ENCODE results near the gene HYAL3. TPM values are rescaled to one million over a fixed set of nuclear protein-coding genes. Genes with fewer than 3 reads are reported as not detected.

HYAL3 gene
- total RNA-seq, 2 experiments from 2014 or later, result 2.7 to 3.5 TPM

- Histone ChIP-seq H3K4me3 (ENCODE audit: low read depth, low read length, poor library complexity, severe bottlenecking) (peak overlapping the region; percentile 90), H3K4me2 (ENCODE audit: low read length) (peak overlapping the region; percentile 90), H4K20me1 (ENCODE audit: insufficient read depth, low read length) (peaks cover 5% of the 10 kb centered on the region), H3K4me1 (ENCODE audit: insufficient read depth, low read length, poor library complexity, severe bottlenecking) (peaks cover 63% of the 10 kb centered on the region), H3K27ac (ENCODE audit: low read depth, low read length, poor library complexity, severe bottlenecking) (peak overlapping the region; percentile 86), H3K79me2 (ENCODE audit: insufficient read depth, low read depth, low read length) (peaks cover 50% of the 10 kb centered on the region), H2AFZ (ENCODE audit: low read length) (no peak overlapping the region; the same call in 1 of the 2 replicates), H3K36me3 (ENCODE audit: insufficient read depth, low read length) (peaks cover 37% of the 10 kb centered on the region), H3K9me2 (ENCODE audit: insufficient read depth, low read length) (no peaks in the 10 kb centered on the region), H3K9me3 (ENCODE audit: low read length) (no peaks in the 10 kb centered on the region)
- BruUV-seq (replicated peaks), result no TSS peak
- intact Hi-C loops (cut with micrococcal nuclease; ENCODE audit: unreplicated experiment), result loop anchor here (5.0 kb wide), 2 partner anchors 40 to 100 kb away; partner anchors contain the start of genes GNAI2, HYAL3 and NAA80
- no peak for TF ChIP-seq EZH2phosphoT487 (IDR thresholded peaks at IDR 0.05; ENCODE audit: borderline replicate concordance, low read depth, low read length)
- ChIA-PET CTCF (ENCODE audit: unreplicated experiment) (interaction anchor here (0.6 to 1.7 kb wide), 9 partner anchors 9 to 318 kb away, joined by 3 to 7 read pairs (median 3); partner anchors contain the start of genes HYAL3 and NAA80), POLR2A (interaction anchor here (0.6 to 3.2 kb wide), 14 partner anchors 9 to 109 kb away, joined by 3 to 28 read pairs (median 6); partner anchors contain the start of genes CYB561D2, HYAL3, IFRD2 and NAA80)
- DNase-seq (ENCODE audit: low spot score), result peak; percentile 98
Measured at GRCh38 chr3:50337175-50337861, 38.1 kb upstream of the HYAL3 start.

DNA sequence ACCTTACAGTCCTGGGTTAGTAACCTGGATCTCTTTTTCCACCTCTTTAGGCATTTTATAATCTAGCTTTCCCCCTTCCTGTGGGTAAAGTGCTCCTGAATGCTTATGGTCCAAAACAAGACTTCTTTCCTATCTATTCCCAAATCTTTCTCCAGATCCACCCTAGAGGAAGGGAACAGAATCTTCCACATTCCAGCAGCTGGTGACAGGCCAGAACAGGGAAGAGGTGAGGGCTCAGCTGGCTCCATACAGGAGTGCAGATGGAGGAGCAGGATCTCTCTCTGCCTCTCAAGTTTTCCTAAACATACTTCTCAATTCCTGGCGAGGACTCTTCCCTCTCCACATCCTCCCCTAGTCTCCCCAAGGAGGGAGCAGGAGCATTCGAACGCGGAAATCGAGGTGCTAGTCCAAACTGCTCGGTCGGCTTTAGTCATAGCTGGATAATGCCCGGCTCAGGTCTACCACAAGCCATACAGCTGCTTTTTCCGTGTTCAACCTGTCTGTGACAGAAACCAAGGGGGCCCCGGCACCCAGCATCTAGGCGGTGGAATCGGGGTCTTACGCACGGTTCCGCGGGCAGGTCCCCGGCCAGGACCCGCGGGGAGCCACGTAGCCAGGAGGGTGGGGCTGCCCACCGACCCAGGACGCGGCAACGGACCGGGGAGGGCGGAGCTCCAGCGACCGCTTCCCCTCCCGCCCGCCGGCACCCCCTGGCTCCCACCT is 37.4 kb upstream of the HYAL3 start:
- intact Hi-C loops (cut with micrococcal nuclease; ENCODE audit: unreplicated experiment), result loop anchor here (5.0 kb wide), 2 partner anchors 39 to 99 kb away; partner anchors contain the start of genes GNAI2, HYAL3 and NAA80
- H3K9me3 ChIP-seq (ENCODE audit: low read length), result no peaks in the 10 kb centered on the region
- CTCF ChIA-PET (ENCODE audit: unreplicated experiment), result interaction anchor here (0.6 to 1.7 kb wide), 8 partner anchors 10 to 110 kb away, joined by 3 to 7 read pairs (median 3); partner anchors contain the start of genes HYAL3 and NAA80
- H4K20me1 ChIP-seq (ENCODE audit: insufficient read depth, low read length), result peaks cover 5% of the 10 kb centered on the region
- POLR2A ChIA-PET, result interaction anchor here (0.6 to 3.2 kb wide), 16 partner anchors 8 to 108 kb away, joined by 3 to 28 read pairs (median 4); partner anchors contain the start of genes CYB561D2, HYAL3, IFRD2 and NAA80
- TSS peak; percentile 63 for BruUV-seq (replicated peaks)
- H3K27ac ChIP-seq (ENCODE audit: low read depth, low read length, poor library complexity, severe bottlenecking), result peak overlapping the region; percentile 86
- no peak overlapping the region for H2AFZ ChIP-seq (ENCODE audit: low read length)
- peaks cover 63% of the 10 kb centered on the region for H3K4me1 ChIP-seq (ENCODE audit: insufficient read depth, low read length, poor library complexity, severe bottlenecking)
- peak overlapping the region; percentile 90 for H3K4me3 ChIP-seq (ENCODE audit: low read depth, low read length, poor library complexity, severe bottlenecking)
- no peaks in the 10 kb centered on the region for H3K9me2 ChIP-seq (ENCODE audit: insufficient read depth, low read length)
- peaks cover 45% of the 10 kb centered on the region for H3K36me3 ChIP-seq (ENCODE audit: insufficient read depth, low read length)
- peaks cover 50% of the 10 kb centered on the region for H3K79me2 ChIP-seq (ENCODE audit: insufficient read depth, low read depth, low read length)
- H3K4me2 ChIP-seq (ENCODE audit: low read length), result peak overlapping the region; percentile 90
- no peak for DNase-seq (ENCODE audit: low spot score)
- TF ChIP-seq, protein P1, sequence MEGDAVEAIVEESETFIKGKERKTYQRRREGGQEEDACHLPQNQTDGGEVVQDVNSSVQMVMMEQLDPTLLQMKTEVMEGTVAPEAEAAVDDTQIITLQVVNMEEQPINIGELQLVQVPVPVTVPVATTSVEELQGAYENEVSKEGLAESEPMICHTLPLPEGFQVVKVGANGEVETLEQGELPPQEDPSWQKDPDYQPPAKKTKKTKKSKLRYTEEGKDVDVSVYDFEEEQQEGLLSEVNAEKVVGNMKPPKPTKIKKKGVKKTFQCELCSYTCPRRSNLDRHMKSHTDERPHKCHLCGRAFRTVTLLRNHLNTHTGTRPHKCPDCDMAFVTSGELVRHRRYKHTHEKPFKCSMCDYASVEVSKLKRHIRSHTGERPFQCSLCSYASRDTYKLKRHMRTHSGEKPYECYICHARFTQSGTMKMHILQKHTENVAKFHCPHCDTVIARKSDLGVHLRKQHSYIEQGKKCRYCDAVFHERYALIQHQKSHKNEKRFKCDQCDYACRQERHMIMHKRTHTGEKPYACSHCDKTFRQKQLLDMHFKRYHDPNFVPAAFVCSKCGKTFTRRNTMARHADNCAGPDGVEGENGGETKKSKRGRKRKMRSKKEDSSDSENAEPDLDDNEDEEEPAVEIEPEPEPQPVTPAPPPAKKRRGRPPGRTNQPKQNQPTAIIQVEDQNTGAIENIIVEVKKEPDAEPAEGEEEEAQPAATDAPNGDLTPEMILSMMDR (conservative IDR thresholded peaks at IDR 0.05; ENCODE audit: low read length), result no peak
- TF ChIP-seq EZH2phosphoT487 (IDR thresholded peaks at IDR 0.05; ENCODE audit: borderline replicate concordance, low read depth, low read length), result no peak
